Measurements from ENCODE around the gene ZCCHC9.

- TF ChIP-seq CTCF (conservative IDR thresholded peaks at IDR 0.05; ENCODE audit: low read depth, low read length) (no peak), USF2 (IDR thresholded peaks at IDR 0.05; ENCODE audit: low read depth, low read length) (no peak), RAD21 (IDR thresholded peaks at IDR 0.05; ENCODE audit: low read length) (no peak), POLR2A (IDR thresholded peaks at IDR 0.05; ENCODE audit: low read depth, low read length) (no peak), MXI1 (IDR thresholded peaks at IDR 0.05; ENCODE audit: borderline replicate concordance, low read depth, low read length) (no peak)
Measured at GRCh38 chr5:81337803-81338202, 36.4 kb downstream of the ZCCHC9 start.

Data from IMR-90 (cell line).